ENCODE results near the gene WSCD1.

WSCD1 gene

GRCh38 chr17:6110592-6110991, 40.4 kb downstream of the WSCD1 start:
- no peaks in the 10 kb centered on the region for H3K4me1 ChIP-seq (ENCODE audit: insufficient read depth, low read length, severe bottlenecking)
- H3K9ac ChIP-seq (ENCODE audit: low read length) = no peak overlapping the region
- H3K27me3 ChIP-seq (ENCODE audit: insufficient read depth, low read length) = 0 out of 2 replicates have a peak, but pooled peaks cover 3% of the 10 kb centered on the region
- H4K20me1 ChIP-seq (ENCODE audit: insufficient read depth, low read length) = no peaks in the 10 kb centered on the region
- H3K9me3 ChIP-seq (ENCODE audit: low read length) = no peaks in the 10 kb centered on the region
- H3K36me3 ChIP-seq (ENCODE audit: insufficient read depth, low read length) = no peaks in the 10 kb centered on the region
- H3K4me2 ChIP-seq (ENCODE audit: low read length) = no peak overlapping the region
- H3K9me2 ChIP-seq (ENCODE audit: low read depth, low read length) = no peaks in the 10 kb centered on the region
- TF ChIP-seq EZH2 (IDR thresholded peaks at IDR 0.05; ENCODE audit: borderline replicate concordance, low read length) (no peak), CTCF (IDR thresholded peaks at IDR 0.05; ENCODE audit: low read length) (no peak)
- no peaks in the 10 kb centered on the region for H3F3A ChIP-seq (ENCODE audit: insufficient read depth, low read length)
- H3K79me2 ChIP-seq (ENCODE audit: insufficient read depth, low read length) = no peaks in the 10 kb centered on the region
- H3K27ac ChIP-seq (ENCODE audit: low read depth, low read length, poor library complexity, severe bottlenecking) = no peak overlapping the region
- no peak overlapping the region for H3K4me3 ChIP-seq (ENCODE audit: low read depth, low read length, poor library complexity, severe bottlenecking)
- H2AFZ ChIP-seq (ENCODE audit: low read length) = no peak overlapping the region

GRCh38 chr17:6120351-6120750, 50.2 kb downstream of the WSCD1 start:
- Histone ChIP-seq H3K79me2 (ENCODE audit: insufficient read depth, low read length) (no peaks in the 10 kb centered on the region), H3K4me1 (ENCODE audit: insufficient read depth, low read length, severe bottlenecking) (no peaks in the 10 kb centered on the region), H3F3A (ENCODE audit: insufficient read depth, low read length) (no peaks in the 10 kb centered on the region), H3K27me3 (ENCODE audit: insufficient read depth, low read length) (no peaks in the 10 kb centered on the region), H3K27ac (ENCODE audit: low read depth, low read length, poor library complexity, severe bottlenecking) (no peak overlapping the region), H3K9me2 (ENCODE audit: low read depth, low read length) (no peaks in the 10 kb centered on the region), H3K4me3 (ENCODE audit: low read depth, low read length, poor library complexity, severe bottlenecking) (no peak overlapping the region), H3K9me3 (ENCODE audit: low read length) (no peaks in the 10 kb centered on the region), H4K20me1 (ENCODE audit: insufficient read depth, low read length) (no peaks in the 10 kb centered on the region), H2AFZ (ENCODE audit: low read length) (no peak overlapping the region), H3K36me3 (ENCODE audit: insufficient read depth, low read length) (no peaks in the 10 kb centered on the region), H3K9ac (ENCODE audit: low read length) (no peak overlapping the region), H3K4me2 (ENCODE audit: low read length) (no peak overlapping the region)
- TF ChIP-seq EZH2 (IDR thresholded peaks at IDR 0.05; ENCODE audit: borderline replicate concordance, low read length) (no peak), CTCF (IDR thresholded peaks at IDR 0.05; ENCODE audit: low read length) (no peak)

- Histone ChIP-seq H3K9me2 (ENCODE audit: low read depth, low read length) (no peaks in the 10 kb centered on the region), H3K4me2 (ENCODE audit: low read length) (no peak overlapping the region), H3K79me2 (ENCODE audit: insufficient read depth, low read length) (no peaks in the 10 kb centered on the region), H3K27ac (ENCODE audit: low read depth, low read length, poor library complexity, severe bottlenecking) (no peak overlapping the region), H3K27me3 (ENCODE audit: insufficient read depth, low read length) (no peaks in the 10 kb centered on the region), H3K36me3 (ENCODE audit: insufficient read depth, low read length) (no peaks in the 10 kb centered on the region), H3K4me1 (ENCODE audit: insufficient read depth, low read length, severe bottlenecking) (no peaks in the 10 kb centered on the region), H3K9me3 (ENCODE audit: low read length) (no peaks in the 10 kb centered on the region), H3K4me3 (ENCODE audit: low read depth, low read length, poor library complexity, severe bottlenecking) (no peak overlapping the region), H2AFZ (ENCODE audit: low read length) (no peak overlapping the region), H4K20me1 (ENCODE audit: insufficient read depth, low read length) (no peaks in the 10 kb centered on the region), H3K9ac (ENCODE audit: low read length) (no peak overlapping the region), H3F3A (ENCODE audit: insufficient read depth, low read length) (no peaks in the 10 kb centered on the region)
- TF ChIP-seq EZH2 (IDR thresholded peaks at IDR 0.05; ENCODE audit: borderline replicate concordance, low read length) (no peak), CTCF (IDR thresholded peaks at IDR 0.05; ENCODE audit: low read length) (no peak)
These were observed 54.7 kb downstream of the WSCD1 start for GRCh38 chr17:6124856-6125255.

Measured in OCI-LY1 (cell line).